ENCODE measurements around the gene ZRANB3.

ZRANB3 gene

GRCh38 chr2:135248611-135249010, 282.4 kb downstream of the ZRANB3 start:
- no peak for DNase-seq (ENCODE audit: low read depth in 3 of 3)

- DNase-seq (ENCODE audit: low read depth in 3 of 3): no peak
These were observed 284.2 kb downstream of the ZRANB3 start for GRCh38 chr2:135246711-135247270.

- DNase-seq (ENCODE audit: low read depth in 3 of 3): peak in 1 of 3 donors; percentile 3
These were observed 285.9 kb downstream of the ZRANB3 start for GRCh38 chr2:135245071-135245470.

- no peak for DNase-seq (ENCODE audit: low read depth in 3 of 3)
These were observed 292.4 kb downstream of the ZRANB3 start for GRCh38 chr2:135238651-135239050.

- DNase-seq (ENCODE audit: low read depth in 3 of 3): no peak
These were observed 300.9 kb downstream of the ZRANB3 start for GRCh38 chr2:135230150-135230549.

GRCh38 chr2:135227386-135227785, 303.6 kb downstream of the ZRANB3 start:
- DNase-seq (ENCODE audit: low read depth in 3 of 3): no peak

GRCh38 chr2:135226961-135227360, 304.1 kb downstream of the ZRANB3 start:
- no peak for DNase-seq (ENCODE audit: low read depth in 3 of 3)

GRCh38 chr2:135225781-135226180, 305.2 kb downstream of the ZRANB3 start:
- no peak for DNase-seq (ENCODE audit: low read depth in 3 of 3)

- no peak for DNase-seq (ENCODE audit: low read depth in 3 of 3)
These were observed 311.8 kb downstream of the ZRANB3 start for GRCh38 chr2:135219226-135219625.

- no peak for DNase-seq (ENCODE audit: low read depth in 3 of 3)
These were observed 312.6 kb downstream of the ZRANB3 start for GRCh38 chr2:135218426-135218825.

GRCh38 chr2:135212757-135213156, 318.3 kb downstream of the ZRANB3 start:
- DNase-seq (ENCODE audit: low read depth in 3 of 3): no peak

GRCh38 chr2:135208016-135208415, 323.0 kb downstream of the ZRANB3 start:
- no peak for DNase-seq (ENCODE audit: low read depth in 3 of 3)

- no peak for DNase-seq (ENCODE audit: low read depth in 3 of 3)
These were observed 327.1 kb downstream of the ZRANB3 start for GRCh38 chr2:135203944-135204343.

- DNase-seq (ENCODE audit: low read depth in 3 of 3): no peak
These were observed 328.3 kb downstream of the ZRANB3 start for GRCh38 chr2:135202751-135203150.

- DNase-seq (ENCODE audit: low read depth in 3 of 3): no peak
These were observed 332.5 kb downstream of the ZRANB3 start for GRCh38 chr2:135198481-135198880.

- DNase-seq (ENCODE audit: low read depth in 3 of 3): no peak
These were observed 340.2 kb downstream of the ZRANB3 start for GRCh38 chr2:135190799-135191198.

- DNase-seq (ENCODE audit: low read depth in 3 of 3): no peak
These were observed 341.9 kb downstream of the ZRANB3 start for GRCh38 chr2:135189148-135189547.

- no peak for DNase-seq (ENCODE audit: low read depth in 3 of 3)
These were observed 343.7 kb downstream of the ZRANB3 start for GRCh38 chr2:135187270-135187669.

GRCh38 chr2:135186054-135186453, 345.0 kb downstream of the ZRANB3 start:
- DNase-seq (ENCODE audit: low read depth in 3 of 3): no peak

GRCh38 chr2:135183822-135184221, 347.2 kb downstream of the ZRANB3 start:
- DNase-seq (ENCODE audit: low read depth in 3 of 3): no peak

- DNase-seq (ENCODE audit: low read depth in 3 of 3): no peak
These were observed 348.4 kb downstream of the ZRANB3 start for GRCh38 chr2:135182601-135183000.

- DNase-seq (ENCODE audit: low read depth in 3 of 3): no peak
These were observed 348.8 kb downstream of the ZRANB3 start for GRCh38 chr2:135182190-135182589.

- no peak for DNase-seq (ENCODE audit: low read depth in 3 of 3)
These were observed 351.3 kb downstream of the ZRANB3 start for GRCh38 chr2:135179689-135180088.

GRCh38 chr2:135175177-135175576, 355.8 kb downstream of the ZRANB3 start:
- no peak for DNase-seq (ENCODE audit: low read depth in 3 of 3)

GRCh38 chr2:135174810-135175093, 356.3 kb downstream of the ZRANB3 start:
- DNase-seq (ENCODE audit: low read depth in 3 of 3): no peak
